Activated naive CD4-positive, alpha-beta T cell treated with anti-CD3 and anti-CD28 coated beads, Interleukin-2, amount 10 ng/mL, durations not matched to agents 7 days and 5 days (primary cell): ENCODE data around the gene ADGRV1.
A peak's percentile ranks its signal among the peaks of the same experiment; 100 is the strongest.

Experiments
- CTCF ChIA-PET: fragments of 350-600 bp; sonication (Branson Sonifier 250); formaldehyde crosslinking; loops from one replicate; lab custom pipeline; 2021; ENCODE audit warnings: antibody characterized with exemption; lab: Charles Lee
- DNase-seq: peaks from one replicate; pipeline ENCODE4 v3.0.0-alpha.2; 2020
- H3K27ac Mint-ChIP-seq: one replicate; pipeline ENCODE4 v1.8.0; 2021; ENCODE audit warnings: mild to moderate bottlenecking, moderate library complexity, mixed read lengths
- H3K27me3 Mint-ChIP-seq: one replicate; pipeline ENCODE4 v1.8.0; 2021; ENCODE audit warnings: mild to moderate bottlenecking, mixed read lengths
- H3K36me3 Mint-ChIP-seq: one replicate; pipeline ENCODE4 v1.8.0; 2021; ENCODE audit warnings: mixed read lengths
- H3K4me1 Mint-ChIP-seq: one replicate; pipeline ENCODE4 v1.8.0; 2021; ENCODE audit warnings: mixed read lengths
- H3K4me3 Mint-ChIP-seq: one replicate; pipeline ENCODE4 v1.8.0; 2021; ENCODE audit warnings: mild to moderate bottlenecking, moderate library complexity, mixed read lengths
- H3K9me3 Mint-ChIP-seq: one replicate; pipeline ENCODE4 v1.8.0; 2021; ENCODE audit warnings: mixed read lengths

The ADGRV1 gene

GRCh38 chr5:90866915-90867731 is 308.5 kb downstream of the ADGRV1 start:
- CTCF ChIA-PET, result interaction anchor here (0.7 to 2.5 kb wide), 4 partner anchors 65 to 553 kb away, joined by 3 to 20 read pairs (median 4); no protein-coding TSS in a partner anchor
- Mint-ChIP-seq H3K4me1 (peaks cover 3% of the 10 kb centered on the region), H3K36me3 (no peaks in the 10 kb centered on the region), H3K4me3 (no peak overlapping the region), H3K9me3 (no peaks in the 10 kb centered on the region), H3K27me3 (peaks cover 4% of the 10 kb centered on the region), H3K27ac (no peak overlapping the region)
- no peak for DNase-seq

- no peak overlapping the region for H3K4me3 Mint-ChIP-seq
- H3K4me1 Mint-ChIP-seq, result peaks cover 11% of the 10 kb centered on the region
- DNase-seq, result no peak
- H3K36me3 Mint-ChIP-seq, result no peaks in the 10 kb centered on the region
- CTCF ChIA-PET, result no interaction called here
- no peak overlapping the region for H3K27ac Mint-ChIP-seq
- H3K27me3 Mint-ChIP-seq, result peaks cover 4% of the 10 kb centered on the region
- no peaks in the 10 kb centered on the region for H3K9me3 Mint-ChIP-seq
Observed at GRCh38 chr5:90868799-90869198, 310.2 kb downstream of the ADGRV1 start.

DNA sequence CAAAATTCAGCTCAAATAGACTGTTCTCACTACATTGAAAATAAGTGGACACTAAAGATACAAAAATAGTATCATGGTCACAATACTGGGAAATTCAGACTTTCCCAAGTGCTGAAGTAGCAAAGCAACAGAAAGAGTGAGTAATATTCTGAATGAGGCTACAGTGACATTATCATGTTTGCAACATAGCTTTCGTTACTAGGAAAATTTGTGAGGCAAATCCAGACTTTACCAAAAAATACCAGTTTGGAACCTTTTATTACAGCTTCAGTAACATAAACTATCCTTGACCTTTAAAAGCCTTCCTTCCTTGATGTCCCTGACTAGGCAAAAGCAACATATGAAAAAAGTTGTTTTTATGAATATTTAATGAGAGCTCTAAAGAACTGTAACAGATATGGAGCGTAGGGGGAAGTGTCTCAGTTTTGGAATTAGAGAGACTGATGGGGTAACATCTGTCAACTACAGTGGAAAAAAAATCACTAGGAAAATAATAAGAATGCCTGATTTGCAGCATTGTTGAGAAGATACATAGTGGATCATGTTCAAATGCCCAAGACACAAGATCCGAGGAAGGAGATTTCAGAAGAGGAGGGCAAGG is 312.9 kb downstream of the ADGRV1 start:
- DNase-seq, result no peak
- Mint-ChIP-seq H3K4me3 (no peak overlapping the region), H3K4me1 (peaks cover 13% of the 10 kb centered on the region), H3K27me3 (peaks cover 14% of the 10 kb centered on the region), H3K9me3 (no peaks in the 10 kb centered on the region), H3K27ac (no peak overlapping the region), H3K36me3 (no peaks in the 10 kb centered on the region)
- CTCF ChIA-PET, result interaction anchor here (0.9 to 1.0 kb wide), 2 partner anchors 61 to 513 kb away, joined by 3 to 5 read pairs; no protein-coding TSS in a partner anchor

DNA sequence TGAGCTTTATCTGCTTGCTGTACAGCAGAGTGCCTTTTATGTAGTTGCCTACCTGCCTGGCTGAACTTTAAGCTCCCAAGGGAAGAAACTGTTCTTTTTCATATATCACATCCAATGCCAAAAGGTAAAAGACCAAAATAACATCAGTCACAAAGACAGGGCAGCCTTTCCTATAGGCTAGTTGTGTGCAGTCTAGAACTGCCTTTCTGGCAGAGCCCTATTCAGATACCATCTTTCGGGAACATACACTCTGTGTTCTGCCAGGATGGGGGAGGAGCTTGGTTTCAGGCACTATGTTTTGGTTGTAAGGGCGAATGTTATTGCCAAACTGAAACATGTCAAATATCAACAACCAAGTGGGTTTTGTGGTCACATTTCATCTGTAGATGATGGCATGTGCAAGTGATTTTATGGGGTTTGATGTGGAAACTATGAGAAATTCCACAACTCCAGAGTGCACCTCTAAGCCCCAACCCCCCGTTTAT is 314.5 kb downstream of the ADGRV1 start:
- Mint-ChIP-seq H3K4me3 (no peak overlapping the region), H3K9me3 (no peaks in the 10 kb centered on the region), H3K27me3 (peaks cover 14% of the 10 kb centered on the region), H3K4me1 (peaks cover 13% of the 10 kb centered on the region), H3K36me3 (no peaks in the 10 kb centered on the region), H3K27ac (no peak overlapping the region)
- DNase-seq, result peak; percentile 20
- CTCF ChIA-PET, result no interaction called here

DNA sequence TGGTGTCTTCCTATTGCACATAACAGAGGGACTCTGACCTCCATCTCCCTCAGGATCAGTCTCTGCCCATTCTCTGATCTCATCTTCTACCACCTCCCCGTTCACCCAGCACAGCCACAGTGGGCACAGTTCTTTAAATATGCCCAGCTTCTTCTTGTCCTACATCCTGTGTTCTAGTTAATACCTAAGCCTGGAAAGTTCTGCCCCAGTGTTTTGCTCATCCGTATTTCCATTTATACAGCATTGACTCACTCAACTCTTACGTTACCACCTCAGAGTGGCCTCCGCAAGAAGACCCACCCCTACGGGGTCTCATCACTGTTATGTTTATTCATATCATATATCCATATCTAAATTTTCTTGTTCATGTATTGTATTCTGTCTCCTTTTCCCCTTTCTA is 315.5 kb downstream of the ADGRV1 start:
- Mint-ChIP-seq H3K36me3 (no peaks in the 10 kb centered on the region), H3K27ac (no peak overlapping the region), H3K4me3 (no peak overlapping the region), H3K27me3 (peaks cover 18% of the 10 kb centered on the region), H3K9me3 (no peaks in the 10 kb centered on the region), H3K4me1 (peaks cover 13% of the 10 kb centered on the region)
- CTCF ChIA-PET, result interaction anchor here (1.0 kb wide), 1 partner anchor 9 kb away, joined by 3 read pairs; no protein-coding TSS in a partner anchor
- DNase-seq, result no peak

DNA sequence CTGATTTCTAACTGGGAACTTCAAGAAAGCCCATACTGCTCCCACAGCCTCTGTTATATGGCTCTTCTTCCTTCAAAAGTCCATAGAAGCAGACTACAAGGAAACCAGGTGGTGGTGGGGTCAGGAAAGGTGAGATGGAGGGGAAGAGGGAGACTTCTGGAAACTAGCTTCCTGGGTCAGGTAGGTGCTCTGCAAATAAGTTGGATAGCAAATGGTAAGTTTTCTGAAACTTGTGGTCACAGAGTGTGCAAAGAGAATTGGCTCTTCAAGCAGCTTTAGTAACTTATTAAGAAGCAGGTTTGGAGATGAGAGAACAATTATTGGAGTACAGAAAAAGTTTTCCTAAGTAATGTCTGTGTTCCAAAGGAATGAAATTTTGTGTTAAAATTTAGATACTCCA is 316.9 kb downstream of the ADGRV1 start:
- DNase-seq, result no peak
- peaks cover 10% of the 10 kb centered on the region for H3K4me1 Mint-ChIP-seq
- H3K9me3 Mint-ChIP-seq, result no peaks in the 10 kb centered on the region
- no peak overlapping the region for H3K27ac Mint-ChIP-seq
- peaks cover 16% of the 10 kb centered on the region for H3K27me3 Mint-ChIP-seq
- H3K36me3 Mint-ChIP-seq, result no peaks in the 10 kb centered on the region
- no peak overlapping the region for H3K4me3 Mint-ChIP-seq
- CTCF ChIA-PET, result no interaction called here

DNA sequence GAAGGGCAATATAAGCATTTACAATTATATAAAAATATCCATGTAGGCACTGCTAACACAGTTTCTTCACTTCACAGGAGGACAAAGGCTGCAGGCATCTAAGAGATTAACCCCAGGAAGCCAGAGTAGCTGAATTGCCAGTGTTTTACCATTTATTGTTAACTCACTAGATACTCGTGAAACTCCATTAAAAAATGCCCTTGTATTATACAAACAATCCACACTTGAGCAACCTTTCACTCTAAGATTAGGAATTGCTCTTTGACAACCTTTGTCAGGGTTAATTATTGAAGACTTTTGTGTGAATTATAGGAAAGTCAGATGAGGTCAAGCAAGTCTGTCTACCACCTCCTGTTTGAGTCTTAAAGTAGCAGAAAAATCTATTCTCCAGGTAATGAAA is 317.8 kb downstream of the ADGRV1 start:
- Mint-ChIP-seq H3K4me1 (peaks cover 10% of the 10 kb centered on the region), H3K36me3 (no peaks in the 10 kb centered on the region), H3K27ac (no peak overlapping the region), H3K27me3 (peaks cover 14% of the 10 kb centered on the region), H3K4me3 (no peak overlapping the region), H3K9me3 (no peaks in the 10 kb centered on the region)
- CTCF ChIA-PET, result no interaction called here
- DNase-seq, result no peak

DNA sequence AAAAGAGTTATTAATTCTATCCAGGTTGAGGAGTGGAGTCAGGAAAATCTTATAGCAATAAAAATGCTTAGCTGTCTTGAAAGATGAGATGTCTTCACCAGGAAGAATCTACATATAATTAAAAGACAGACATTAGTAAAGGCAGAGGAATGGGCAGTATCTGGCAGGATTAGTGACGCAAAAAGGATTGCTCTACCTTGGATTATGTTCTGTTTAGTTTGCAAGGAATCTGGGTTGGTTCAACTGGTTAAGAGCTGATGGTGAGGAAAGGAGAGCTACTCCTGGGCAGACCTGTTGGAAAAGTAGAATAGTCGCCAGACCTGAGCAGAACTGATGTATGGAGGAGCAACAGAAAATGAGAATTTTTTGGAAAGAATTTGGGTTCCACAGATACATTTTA is 318.5 kb downstream of the ADGRV1 start:
- Mint-ChIP-seq H3K27me3 (peaks cover 14% of the 10 kb centered on the region), H3K27ac (no peak overlapping the region), H3K4me1 (peaks cover 10% of the 10 kb centered on the region), H3K9me3 (no peaks in the 10 kb centered on the region), H3K4me3 (no peak overlapping the region), H3K36me3 (no peaks in the 10 kb centered on the region)
- CTCF ChIA-PET, result no interaction called here
- no peak for DNase-seq

GRCh38 chr5:90878081-90878480 is 319.5 kb downstream of the ADGRV1 start:
- H3K36me3 Mint-ChIP-seq, result no peaks in the 10 kb centered on the region
- H3K27me3 Mint-ChIP-seq, result peaks cover 14% of the 10 kb centered on the region
- no peak for DNase-seq
- no peak overlapping the region for H3K4me3 Mint-ChIP-seq
- no peak overlapping the region for H3K27ac Mint-ChIP-seq
- H3K9me3 Mint-ChIP-seq, result no peaks in the 10 kb centered on the region
- H3K4me1 Mint-ChIP-seq, result peaks cover 7% of the 10 kb centered on the region
- CTCF ChIA-PET, result no interaction called here

DNA sequence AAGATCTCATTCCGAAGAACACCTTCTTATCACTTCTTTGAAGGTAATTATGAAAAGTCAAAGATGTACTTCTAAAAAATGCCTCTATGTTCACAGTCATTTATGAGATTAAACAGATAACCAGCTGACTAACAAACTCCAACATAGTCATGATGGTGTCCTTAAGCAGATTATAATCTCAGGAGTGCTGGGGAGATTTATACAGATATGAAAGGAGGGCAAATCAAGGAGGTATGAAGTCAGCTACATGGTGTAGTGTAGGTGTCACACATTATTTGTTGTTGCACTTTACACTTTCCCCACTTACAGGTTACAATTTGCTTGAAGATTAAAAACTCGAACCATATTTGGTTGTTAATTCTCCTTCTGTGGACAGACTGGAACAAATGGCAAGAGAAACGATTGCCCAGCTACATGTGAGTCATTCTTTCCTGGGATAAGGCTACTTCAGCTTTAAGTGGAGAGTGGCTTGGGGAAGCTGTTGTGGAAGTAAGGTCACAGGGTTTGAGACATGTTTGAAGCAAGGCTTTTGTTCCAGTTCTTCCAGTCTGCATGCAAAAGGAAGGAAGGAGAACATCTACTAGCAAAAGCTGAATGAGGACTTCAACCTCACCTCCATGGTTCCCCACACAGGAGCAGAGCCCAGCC is 320.1 kb downstream of the ADGRV1 start:
- no peak for DNase-seq
- H3K9me3 Mint-ChIP-seq, result no peaks in the 10 kb centered on the region
- no peaks in the 10 kb centered on the region for H3K36me3 Mint-ChIP-seq
- peaks cover 14% of the 10 kb centered on the region for H3K27me3 Mint-ChIP-seq
- H3K4me1 Mint-ChIP-seq, result peaks cover 4% of the 10 kb centered on the region
- CTCF ChIA-PET, result interaction anchor here (0.6 kb wide), 1 partner anchor 67 kb away, joined by 3 read pairs; no protein-coding TSS in a partner anchor
- no peak overlapping the region for H3K4me3 Mint-ChIP-seq
- H3K27ac Mint-ChIP-seq, result no peak overlapping the region

DNA sequence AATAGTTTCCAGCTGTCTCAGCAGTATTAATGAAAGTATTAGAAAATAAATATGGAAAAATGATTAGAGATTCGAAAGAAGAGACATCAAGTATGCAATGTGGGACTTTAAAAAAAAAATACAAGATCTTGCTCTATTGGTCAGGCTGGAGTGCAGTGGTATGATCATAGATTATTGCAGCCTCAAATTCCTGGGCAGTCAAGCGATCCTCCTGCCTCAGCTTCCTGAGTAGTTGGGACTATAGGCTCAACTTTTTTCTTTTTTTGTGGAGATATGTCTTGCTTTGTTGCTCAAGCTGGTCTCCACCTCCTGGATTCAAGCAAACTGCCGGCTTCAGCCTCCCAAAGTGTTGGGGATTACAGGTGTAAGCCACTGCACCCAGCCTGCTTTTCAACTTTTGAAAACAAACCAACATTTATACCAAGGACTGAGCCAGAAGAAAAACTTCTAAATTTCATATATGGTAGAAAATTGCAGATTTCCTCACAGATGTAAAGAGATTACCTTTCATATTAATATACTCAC is 323.1 kb downstream of the ADGRV1 start:
- Mint-ChIP-seq H3K27me3 (peaks cover 4% of the 10 kb centered on the region), H3K36me3 (no peaks in the 10 kb centered on the region), H3K27ac (no peak overlapping the region), H3K4me3 (no peak overlapping the region), H3K4me1 (no peaks in the 10 kb centered on the region), H3K9me3 (no peaks in the 10 kb centered on the region)
- CTCF ChIA-PET, result no interaction called here
- no peak for DNase-seq

DNA sequence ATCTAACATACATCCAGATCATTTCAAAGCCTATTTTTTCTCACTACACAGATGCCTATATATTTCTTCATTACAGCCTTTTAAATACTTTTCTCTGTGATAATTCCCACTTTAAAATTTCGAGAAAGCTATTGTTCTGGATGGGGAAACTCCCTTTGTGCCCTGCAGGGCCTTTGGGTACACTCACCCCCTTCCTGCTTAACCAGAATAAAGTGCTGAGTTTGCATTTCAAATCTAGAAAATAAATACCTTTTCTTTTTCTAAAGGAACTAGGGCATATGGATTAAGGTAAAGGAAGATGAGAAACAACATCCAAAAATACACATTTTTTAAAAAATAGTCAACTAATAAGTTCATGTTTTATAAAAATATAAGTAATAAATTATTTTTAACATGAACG is 323.9 kb downstream of the ADGRV1 start:
- DNase-seq, result no peak
- CTCF ChIA-PET, result no interaction called here
- H3K27ac Mint-ChIP-seq, result no peak overlapping the region
- no peak overlapping the region for H3K4me3 Mint-ChIP-seq
- H3K9me3 Mint-ChIP-seq, result no peaks in the 10 kb centered on the region
- no peaks in the 10 kb centered on the region for H3K4me1 Mint-ChIP-seq
- H3K36me3 Mint-ChIP-seq, result no peaks in the 10 kb centered on the region
- peaks cover 4% of the 10 kb centered on the region for H3K27me3 Mint-ChIP-seq

GRCh38 chr5:90885180-90885868 is 326.7 kb downstream of the ADGRV1 start:
- DNase-seq, result no peak
- H3K36me3 Mint-ChIP-seq, result no peaks in the 10 kb centered on the region
- H3K27ac Mint-ChIP-seq, result no peak overlapping the region
- no peaks in the 10 kb centered on the region for H3K27me3 Mint-ChIP-seq
- CTCF ChIA-PET, result no interaction called here
- H3K9me3 Mint-ChIP-seq, result no peaks in the 10 kb centered on the region
- no peaks in the 10 kb centered on the region for H3K4me1 Mint-ChIP-seq
- H3K4me3 Mint-ChIP-seq, result no peak overlapping the region

DNA sequence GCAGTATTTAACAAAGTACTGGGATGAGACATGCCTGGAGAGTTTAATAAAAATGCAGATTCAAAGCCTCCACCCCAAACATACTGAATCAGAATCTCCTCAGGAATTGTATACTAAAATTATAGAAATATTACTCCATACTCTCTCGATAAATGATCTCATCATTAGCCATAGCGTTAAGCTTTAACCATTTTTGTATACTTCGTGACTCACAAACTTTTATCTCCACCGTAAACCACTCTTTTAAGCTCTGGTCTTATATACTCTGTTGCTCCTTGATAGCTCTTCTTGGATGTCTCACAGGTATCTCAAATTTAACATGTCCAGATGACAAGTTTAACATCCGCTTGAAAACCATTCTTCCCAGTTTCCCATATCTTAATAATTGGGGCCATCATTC is 327.8 kb downstream of the ADGRV1 start:
- CTCF ChIA-PET, result no interaction called here

More for the DNA sequence above, 327.8 kb downstream of the ADGRV1 start:
- no peak overlapping the region for H3K27ac Mint-ChIP-seq
- H3K9me3 Mint-ChIP-seq, result no peaks in the 10 kb centered on the region
- no peaks in the 10 kb centered on the region for H3K4me1 Mint-ChIP-seq
- H3K4me3 Mint-ChIP-seq, result no peak overlapping the region
- no peak for DNase-seq
- no peaks in the 10 kb centered on the region for H3K36me3 Mint-ChIP-seq
- H3K27me3 Mint-ChIP-seq, result no peaks in the 10 kb centered on the region
